HUES48 (cell line): Measurements from ENCODE around the gene FOXK2.

Source experiments
- H3K27ac ChIP-seq: one replicate; pipeline ENCODE4 v1.7.0; 2013; ENCODE audit warnings: low read depth, low read length, inconsistent platforms
- H3K27me3 ChIP-seq: 2 replicates; pipeline ENCODE4 v1.6.1; 2013; ENCODE audit warnings: mild to moderate bottlenecking, low read length; ENCODE audit not compliant: control insufficient read depth, insufficient read depth
- H3K36me3 ChIP-seq: 2 replicates; pipeline ENCODE4 v1.6.1; 2013; ENCODE audit warnings: low read length; ENCODE audit not compliant: control insufficient read depth, insufficient read depth
- H3K4me1 ChIP-seq: 2 replicates; pipeline ENCODE4 v1.6.1; 2013; ENCODE audit warnings: mild to moderate bottlenecking, low read length; ENCODE audit not compliant: control insufficient read depth, insufficient read depth
- H3K4me3 ChIP-seq: 2 replicates; pipeline ENCODE4 v1.5.1; 2013; ENCODE audit warnings: mild to moderate bottlenecking, low read depth, low read length
- H3K9ac ChIP-seq: 2 replicates; pipeline ENCODE4 v1.6.1; 2013; ENCODE audit warnings: mild to moderate bottlenecking, low read depth, low read length, moderate library complexity
- H3K9me3 ChIP-seq: 2 replicates; pipeline ENCODE4 v1.6.1; 2013; ENCODE audit warnings: low read length; ENCODE audit not compliant: control insufficient read depth, insufficient read depth

Gene FOXK2

GRCh38 chr17:82592767-82593589 lies 73.4 kb downstream of the FOXK2 start:
- Histone ChIP-seq H3K9me3 (no peaks in the 10 kb centered on the region), H3K9ac (no peak overlapping the region), H3K4me1 (no peaks in the 10 kb centered on the region; the same call in 1 of the 2 replicates), H3K36me3 (peaks cover 55% of the 10 kb centered on the region), H3K4me3 (peak overlapping the region; percentile 20; the same call in 1 of the 2 replicates), H3K27me3 (no peaks in the 10 kb centered on the region), H3K27ac (peak overlapping the region; percentile 24)

- no peak overlapping the region for H3K9ac ChIP-seq
- H3K4me1 ChIP-seq, result no peaks in the 10 kb centered on the region; the same call in 1 of the 2 replicates
- no peaks in the 10 kb centered on the region for H3K9me3 ChIP-seq
- H3K27ac ChIP-seq, result peak overlapping the region; percentile 24
- H3K27me3 ChIP-seq, result no peaks in the 10 kb centered on the region
- peaks cover 59% of the 10 kb centered on the region for H3K36me3 ChIP-seq
- peak overlapping the region; percentile 20; the same call in 1 of the 2 replicates for H3K4me3 ChIP-seq
These were observed 74.1 kb downstream of the FOXK2 start for GRCh38 chr17:82593590-82594087.

- no peaks in the 10 kb centered on the region for H3K27me3 ChIP-seq
- no peaks in the 10 kb centered on the region; the same call in 1 of the 2 replicates for H3K4me1 ChIP-seq
- no peaks in the 10 kb centered on the region for H3K9me3 ChIP-seq
- H3K4me3 ChIP-seq, result no peak overlapping the region
- H3K27ac ChIP-seq, result no peak overlapping the region
- peaks cover 52% of the 10 kb centered on the region for H3K36me3 ChIP-seq
- no peak overlapping the region for H3K9ac ChIP-seq
These were observed 75.0 kb downstream of the FOXK2 start for GRCh38 chr17:82594571-82594970.

- Histone ChIP-seq H3K4me3 (no peak overlapping the region), H3K27ac (no peak overlapping the region), H3K4me1 (no peaks in the 10 kb centered on the region; the same call in 1 of the 2 replicates), H3K36me3 (peaks cover 54% of the 10 kb centered on the region), H3K9ac (no peak overlapping the region), H3K27me3 (no peaks in the 10 kb centered on the region), H3K9me3 (no peaks in the 10 kb centered on the region)
These were observed 76.4 kb downstream of the FOXK2 start for GRCh38 chr17:82595893-82596292.

- no peak overlapping the region for H3K4me3 ChIP-seq
- H3K4me1 ChIP-seq, result no peaks in the 10 kb centered on the region; the same call in 1 of the 2 replicates
- no peak overlapping the region for H3K27ac ChIP-seq
- H3K9me3 ChIP-seq, result no peaks in the 10 kb centered on the region
- no peaks in the 10 kb centered on the region for H3K27me3 ChIP-seq
- no peak overlapping the region for H3K9ac ChIP-seq
- peaks cover 55% of the 10 kb centered on the region for H3K36me3 ChIP-seq
These were observed 76.8 kb downstream of the FOXK2 start for GRCh38 chr17:82596296-82596695.

- Histone ChIP-seq H3K36me3 (peaks cover 62% of the 10 kb centered on the region), H3K4me1 (no peaks in the 10 kb centered on the region; the same call in 1 of the 2 replicates), H3K27ac (no peak overlapping the region)
These were observed 77.5 kb downstream of the FOXK2 start for GRCh38 chr17:82596837-82597672.

GRCh38 chr17:82598256-82599119 lies 79.0 kb downstream of the FOXK2 start:
- Histone ChIP-seq H3K36me3 (peaks cover 77% of the 10 kb centered on the region), H3K27ac (no peak overlapping the region), H3K9me3 (no peaks in the 10 kb centered on the region), H3K27me3 (no peaks in the 10 kb centered on the region), H3K4me3 (no peak overlapping the region), H3K4me1 (no peaks in the 10 kb centered on the region; the same call in 1 of the 2 replicates), H3K9ac (no peak overlapping the region)

More at GRCh38 chr17:82596837-82597672, 77.5 kb downstream of the FOXK2 start:
- Histone ChIP-seq H3K9me3 (no peaks in the 10 kb centered on the region), H3K4me3 (no peak overlapping the region), H3K9ac (no peak overlapping the region), H3K27me3 (no peaks in the 10 kb centered on the region)

- Histone ChIP-seq H3K27ac (no peak overlapping the region), H3K4me3 (no peak overlapping the region), H3K4me1 (no peaks in the 10 kb centered on the region), H3K36me3 (peaks cover 81% of the 10 kb centered on the region), H3K9ac (no peak overlapping the region), H3K27me3 (no peaks in the 10 kb centered on the region), H3K9me3 (no peaks in the 10 kb centered on the region)
These were observed 80.4 kb downstream of the FOXK2 start for GRCh38 chr17:82599674-82600661.

- Histone ChIP-seq H3K27ac (no peak overlapping the region), H3K4me1 (no peaks in the 10 kb centered on the region), H3K9me3 (no peaks in the 10 kb centered on the region), H3K27me3 (no peaks in the 10 kb centered on the region), H3K36me3 (peaks cover 77% of the 10 kb centered on the region), H3K9ac (no peak overlapping the region), H3K4me3 (no peak overlapping the region)
These were observed 81.4 kb downstream of the FOXK2 start for GRCh38 chr17:82600731-82601446.
